PC-9 (cell line): Measurements from ENCODE around the gene TMEM107.

Experiments used
- EZH2 ChIP-seq: fragments of 200-600 bp; sonication (generic); IDR thresholded peaks from 2 replicates; pipeline ENCODE4 v1.8.0; 2017; ENCODE audit warnings: antibody characterized with exemption, low read depth
- TF ChIP-seq, protein P1 (sequence below): fragments of 200-600 bp; sonication (generic); conservative IDR thresholded peaks from 2 replicates; pipeline ENCODE4 v1.6.1; 2017; ENCODE audit warnings: mixed run types, antibody characterized with exemption, mild to moderate bottlenecking, moderate library complexity

DNA sequence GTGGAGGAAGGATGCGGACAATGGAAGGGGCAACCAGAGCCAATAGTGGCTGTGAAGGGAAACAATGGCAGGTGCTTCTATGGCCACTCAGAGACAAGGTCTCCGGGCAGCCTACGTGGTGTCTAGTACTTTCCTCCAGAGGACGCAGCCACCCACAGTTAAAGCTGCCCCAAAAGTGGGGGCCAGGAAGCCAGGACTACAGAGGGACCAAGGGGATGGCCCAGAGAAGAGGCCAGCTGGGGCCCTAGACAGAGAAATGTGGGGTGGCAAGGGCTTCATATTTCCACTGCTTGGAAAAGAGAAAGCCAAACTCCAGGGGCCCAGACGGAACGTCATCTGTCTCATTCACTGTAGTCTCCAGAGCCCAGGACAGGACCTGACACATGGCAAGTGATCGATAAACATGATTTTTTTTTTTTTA is 23.1 kb downstream of the TMEM107 start:
- TF ChIP-seq, protein P1, sequence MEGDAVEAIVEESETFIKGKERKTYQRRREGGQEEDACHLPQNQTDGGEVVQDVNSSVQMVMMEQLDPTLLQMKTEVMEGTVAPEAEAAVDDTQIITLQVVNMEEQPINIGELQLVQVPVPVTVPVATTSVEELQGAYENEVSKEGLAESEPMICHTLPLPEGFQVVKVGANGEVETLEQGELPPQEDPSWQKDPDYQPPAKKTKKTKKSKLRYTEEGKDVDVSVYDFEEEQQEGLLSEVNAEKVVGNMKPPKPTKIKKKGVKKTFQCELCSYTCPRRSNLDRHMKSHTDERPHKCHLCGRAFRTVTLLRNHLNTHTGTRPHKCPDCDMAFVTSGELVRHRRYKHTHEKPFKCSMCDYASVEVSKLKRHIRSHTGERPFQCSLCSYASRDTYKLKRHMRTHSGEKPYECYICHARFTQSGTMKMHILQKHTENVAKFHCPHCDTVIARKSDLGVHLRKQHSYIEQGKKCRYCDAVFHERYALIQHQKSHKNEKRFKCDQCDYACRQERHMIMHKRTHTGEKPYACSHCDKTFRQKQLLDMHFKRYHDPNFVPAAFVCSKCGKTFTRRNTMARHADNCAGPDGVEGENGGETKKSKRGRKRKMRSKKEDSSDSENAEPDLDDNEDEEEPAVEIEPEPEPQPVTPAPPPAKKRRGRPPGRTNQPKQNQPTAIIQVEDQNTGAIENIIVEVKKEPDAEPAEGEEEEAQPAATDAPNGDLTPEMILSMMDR: no peak
- TF ChIP-seq EZH2: no peak
